OCI-LY3 (cell line): ENCODE measurements around the gene CPOX.

Experiments used
- EZH2phosphoT487 ChIP-seq: fragments of 200-600 bp; shearing (Covaris generic); IDR thresholded peaks from 2 replicates; pipeline ENCODE4 v1.6.1; 2018; ENCODE audit warnings: antibody characterized with exemption, mixed run types, low read depth
- TF ChIP-seq, protein P1 (sequence below): fragments of 200-600, 300-600 bp; sonication (generic); IDR thresholded peaks from 2 replicates; pipeline ENCODE4 v1.5.1; 2014; ENCODE audit warnings: antibody characterized with exemption, low read length, low read depth

DNA sequence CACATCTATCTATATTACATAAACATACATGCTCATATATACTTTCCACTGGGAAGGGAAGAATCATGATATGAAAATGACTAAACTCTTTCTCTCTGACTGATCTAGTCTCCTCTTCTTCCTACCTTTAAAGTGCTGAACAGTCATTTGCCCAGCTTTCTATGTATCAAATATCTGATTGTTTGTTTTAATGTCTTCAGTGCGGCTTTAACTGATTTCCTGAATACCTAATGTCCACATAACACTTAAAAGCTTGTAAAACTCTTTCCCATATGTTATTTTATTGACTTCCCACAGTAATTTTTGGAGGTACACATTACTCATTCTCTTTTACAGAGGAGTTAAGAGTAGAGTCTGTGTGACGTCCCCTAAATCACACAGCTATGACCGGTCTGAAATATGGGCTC lies 28.2 kb downstream of the CPOX start:
- TF ChIP-seq, protein P1, sequence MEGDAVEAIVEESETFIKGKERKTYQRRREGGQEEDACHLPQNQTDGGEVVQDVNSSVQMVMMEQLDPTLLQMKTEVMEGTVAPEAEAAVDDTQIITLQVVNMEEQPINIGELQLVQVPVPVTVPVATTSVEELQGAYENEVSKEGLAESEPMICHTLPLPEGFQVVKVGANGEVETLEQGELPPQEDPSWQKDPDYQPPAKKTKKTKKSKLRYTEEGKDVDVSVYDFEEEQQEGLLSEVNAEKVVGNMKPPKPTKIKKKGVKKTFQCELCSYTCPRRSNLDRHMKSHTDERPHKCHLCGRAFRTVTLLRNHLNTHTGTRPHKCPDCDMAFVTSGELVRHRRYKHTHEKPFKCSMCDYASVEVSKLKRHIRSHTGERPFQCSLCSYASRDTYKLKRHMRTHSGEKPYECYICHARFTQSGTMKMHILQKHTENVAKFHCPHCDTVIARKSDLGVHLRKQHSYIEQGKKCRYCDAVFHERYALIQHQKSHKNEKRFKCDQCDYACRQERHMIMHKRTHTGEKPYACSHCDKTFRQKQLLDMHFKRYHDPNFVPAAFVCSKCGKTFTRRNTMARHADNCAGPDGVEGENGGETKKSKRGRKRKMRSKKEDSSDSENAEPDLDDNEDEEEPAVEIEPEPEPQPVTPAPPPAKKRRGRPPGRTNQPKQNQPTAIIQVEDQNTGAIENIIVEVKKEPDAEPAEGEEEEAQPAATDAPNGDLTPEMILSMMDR: no peak
- no peak for TF ChIP-seq EZH2phosphoT487
